Neuronal stem cell (in vitro differentiated cells): Measurements from ENCODE around the gene TPST2.
"Not testable (repeated sequence)": the region's sequence is repeated elsewhere in the genome, so short reads cannot be mapped to it uniquely, and the experiment has no call there.

Source experiments
- DNase-seq: peaks from one replicate; pipeline ENCODE4 v3.0.0-alpha.2; 2013; ENCODE audit warnings: low spot score
- H2AFZ ChIP-seq: one replicate; pipeline ENCODE4 v1.6.1; 2013; ENCODE audit warnings: mild to moderate bottlenecking, low read length, inconsistent platforms
- H2AK5ac ChIP-seq: 2 replicates; pipeline ENCODE4 v1.6.1; 2013; ENCODE audit warnings: low read depth, mild to moderate bottlenecking, inconsistent platforms, low read length, moderate library complexity, mixed read lengths
- H2BK120ac ChIP-seq: 2 replicates; pipeline ENCODE4 v1.6.1; 2013; ENCODE audit warnings: low read depth, mild to moderate bottlenecking, inconsistent platforms, low read length, moderate library complexity, mixed read lengths
- H2BK12ac ChIP-seq: one replicate; pipeline ENCODE4 v1.6.1; 2013; ENCODE audit warnings: low read length, inconsistent platforms
- H2BK15ac ChIP-seq: 2 replicates; pipeline ENCODE4 v1.6.1; 2013; ENCODE audit warnings: mild to moderate bottlenecking, low read length, inconsistent platforms, mixed read lengths
- H2BK5ac ChIP-seq: one replicate; pipeline ENCODE4 v1.6.1; 2013; ENCODE audit warnings: inconsistent platforms, mild to moderate bottlenecking, low read length, moderate library complexity
- H3K14ac ChIP-seq: one replicate; pipeline ENCODE4 v1.6.1; 2013; ENCODE audit warnings: low read length, inconsistent platforms
- H3K18ac ChIP-seq: 2 replicates; pipeline ENCODE4 v1.6.1; 2013; ENCODE audit warnings: low read length, inconsistent platforms
- H3K23ac ChIP-seq: 2 replicates; pipeline ENCODE4 v1.6.1; 2013; ENCODE audit warnings: low read depth, mild to moderate bottlenecking, mixed read lengths, low read length, inconsistent platforms; ENCODE audit not compliant: poor library complexity
- H3K27ac ChIP-seq: replicated peaks from 3 replicates; pipeline ENCODE4 v1.5.1; 2013; ENCODE audit warnings: low read length, inconsistent platforms
- H3K27me3 ChIP-seq, 3 experiments: 2 replicates each; pipeline ENCODE4 v1.6.1; 2013; ENCODE audit warnings: low read length in 3 of 3, mild to moderate bottlenecking in 2 of 3, inconsistent platforms in 1 of 3, low read depth in 1 of 3, mixed read lengths in 1 of 3, moderate library complexity in 1 of 3; ENCODE audit not compliant: control insufficient read depth in 3 of 3, insufficient read depth in 3 of 3
- H3K36me3 ChIP-seq, 2 donors: replicated peaks in 1 of 2; 2 replicates each; pipeline ENCODE4 v1.6.1; 2013; ENCODE audit warnings: low read length in 2 of 2; ENCODE audit not compliant: control insufficient read depth in 2 of 2, insufficient read depth in 2 of 2
- H3K4ac ChIP-seq: 2 replicates; pipeline ENCODE4 v1.6.1; 2013; ENCODE audit warnings: inconsistent platforms, mild to moderate bottlenecking, low read length, moderate library complexity
- H3K4me1 ChIP-seq, 2 donors: 1 replicate in 1 of 2; 2 replicates in 1 of 2; pipeline ENCODE4 v1.6.1; 2013; ENCODE audit warnings: low read length in 2 of 2, low read depth in 1 of 2; ENCODE audit not compliant: control insufficient read depth in 2 of 2, insufficient read depth in 1 of 2
- H3K4me2 ChIP-seq: one replicate; pipeline ENCODE4 v1.6.1; 2013; ENCODE audit warnings: mild to moderate bottlenecking, low read length, inconsistent platforms; ENCODE audit not compliant: insufficient read depth, poor library complexity, severe bottlenecking
- H3K4me3 ChIP-seq, 2 donors: 2 replicates each; pipeline ENCODE4 v1.5.1; 2013; ENCODE audit warnings: low read length in 2 of 2, mild to moderate bottlenecking in 2 of 2, inconsistent platforms in 1 of 2, moderate library complexity in 1 of 2
- H3K79me1 ChIP-seq: one replicate; pipeline ENCODE4 v1.6.1; 2013; ENCODE audit warnings: low read depth, mild to moderate bottlenecking, inconsistent platforms, low read length, moderate library complexity
- H3K9ac ChIP-seq: one replicate; pipeline ENCODE4 v1.6.1; 2013; ENCODE audit warnings: mild to moderate bottlenecking, low read depth, low read length, inconsistent platforms; ENCODE audit not compliant: poor library complexity
- H3K9me3 ChIP-seq, 2 donors: replicated peaks in 1 of 2; 2 replicates each; pipeline versions ENCODE3 to v1.6.1; 2013; ENCODE audit warnings: low read length in 2 of 2, mild to moderate bottlenecking in 2 of 2, inconsistent platforms in 1 of 2, low read depth in 1 of 2, mixed read lengths in 1 of 2, moderate library complexity in 1 of 2; ENCODE audit not compliant: control insufficient read depth in 2 of 2, insufficient read depth in 1 of 2
- H4K8ac ChIP-seq: one replicate; pipeline ENCODE4 v1.6.1; 2013; ENCODE audit warnings: low read depth, mild to moderate bottlenecking, inconsistent platforms, low read length, moderate library complexity
- H4K91ac ChIP-seq: one replicate; pipeline ENCODE4 v1.6.1; 2013; ENCODE audit warnings: low read length, low read depth, mild to moderate bottlenecking, inconsistent platforms; ENCODE audit not compliant: poor library complexity
- WGBS, 2 donors: extraction: QIAGEN DNeasy Blood & Tissue Kit; methylation state at CpG; one replicate each; pipeline ENCODE4 v1.1.7; 2013; ENCODE audit warnings: missing lambda C conversion rate in 2 of 2, mixed read lengths in 1 of 2; ENCODE audit not compliant: insufficient read length in 2 of 2, insufficient replicate concordance in 1 of 2; ENCODE audit errors: extremely low coverage in 2 of 2; 5-methylcytosine and 5-hydroxymethylcytosine counted together

The TPST2 gene

GRCh38 chr22:26529345-26529744 lies 60.6 kb downstream of the TPST2 start:
- Histone ChIP-seq H3K9ac (no peak overlapping the region), H3K4me1 (peaks cover 0 to 1% of the 10 kb centered on the region in 2 donors), H4K8ac (no peak overlapping the region), H4K91ac (no peak overlapping the region), H2BK5ac (no peak overlapping the region), H3K27me3 (no peaks in the 10 kb centered on the region), H3K79me1 (no peaks in the 10 kb centered on the region), H3K23ac (no peak overlapping the region), H3K18ac (no peak overlapping the region), H3K36me3 (peaks cover 8 to 95% of the 10 kb centered on the region in 2 donors), H3K14ac (no peak overlapping the region), H3K4me3 (no peak overlapping the region), H2BK15ac (no peak overlapping the region), H2AK5ac (no peak overlapping the region), H3K4ac (no peak overlapping the region), H3K27ac (no peak overlapping the region), H2BK12ac (no peak overlapping the region), H3K9me3 (peaks cover 0 to 2% of the 10 kb centered on the region in 2 donors), H2AFZ (no peak overlapping the region), H3K4me2 (no peak overlapping the region), H2BK120ac (no peak overlapping the region)
- no CpG with 5 or more reads among the region's 2 CpGs for WGBS, 2 donors
- DNase-seq: no peak

- WGBS, 2 donors: no CpG with 5 or more reads among the region's 9 CpGs
- H2AK5ac ChIP-seq, H3K18ac ChIP-seq, H4K91ac ChIP-seq, H3K4me1 ChIP-seq, DNase-seq, H3K27ac ChIP-seq, H3K23ac ChIP-seq, H3K79me1 ChIP-seq, H2BK15ac ChIP-seq, H3K9ac ChIP-seq, H3K14ac ChIP-seq, H2AFZ ChIP-seq, H2BK12ac ChIP-seq, H3K9me3 ChIP-seq, H4K8ac ChIP-seq, H3K4me2 ChIP-seq, H3K27me3 ChIP-seq, H3K4ac ChIP-seq, H2BK5ac ChIP-seq, H2BK120ac ChIP-seq: not testable (repeated sequence)
- H3K36me3 ChIP-seq: peaks cover 6 to 93% of the 10 kb centered on the region in 2 donors
- H3K4me3 ChIP-seq: peak overlapping the region in 1 of 2 donors; percentile 44
Measured at GRCh38 chr22:26528518-26528917, 61.4 kb downstream of the TPST2 start.

DNA sequence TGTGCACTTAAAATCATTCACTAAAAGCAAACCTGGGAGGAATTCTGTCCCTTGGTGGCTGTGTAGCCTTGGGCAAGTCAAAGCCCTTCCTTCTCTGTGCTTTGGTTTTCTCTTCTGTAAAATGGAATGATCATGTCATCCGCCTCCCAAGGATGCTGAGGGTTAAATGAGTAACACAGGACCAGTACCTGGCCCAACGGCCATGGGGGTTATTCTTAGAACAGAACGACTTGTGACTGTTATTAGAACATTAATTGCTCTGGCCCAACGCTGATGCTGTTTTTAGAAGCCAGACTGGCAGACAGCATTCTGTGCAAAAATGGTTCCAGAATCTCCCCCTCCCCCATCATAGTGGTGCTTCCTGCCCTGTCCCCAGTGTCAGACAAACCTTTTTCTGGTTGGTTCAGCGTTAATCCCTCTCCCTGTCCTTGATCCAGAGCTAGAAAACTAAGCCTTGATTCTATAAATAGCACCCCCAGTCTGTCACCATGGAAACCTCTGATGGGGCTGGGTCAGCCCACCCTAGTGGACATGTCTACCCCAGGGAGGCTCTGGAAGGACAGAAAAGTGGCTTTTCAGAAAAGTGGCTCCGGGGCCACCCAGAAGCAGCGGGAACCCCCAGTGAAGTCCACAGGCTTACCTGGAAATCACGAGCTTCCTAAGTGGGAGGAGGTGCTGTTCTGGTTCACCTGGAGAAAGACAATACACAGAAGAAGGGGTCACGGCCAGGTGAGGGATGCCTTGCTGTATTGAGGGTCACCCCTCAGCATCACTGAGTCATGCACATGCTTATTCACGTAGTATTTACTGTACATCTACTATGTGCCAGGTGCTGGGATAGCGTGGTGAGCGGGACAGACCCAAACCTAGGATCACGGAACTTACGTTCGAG lies 62.1 kb downstream of the TPST2 start:
- Histone ChIP-seq H3K27me3 (no peaks in the 10 kb centered on the region), H2BK5ac (no peak overlapping the region), H3K18ac (no peak overlapping the region), H2BK120ac (no peak overlapping the region), H3K4me1 (no peaks in the 10 kb centered on the region), H2BK12ac (no peak overlapping the region), H3K23ac (no peak overlapping the region), H3K79me1 (no peaks in the 10 kb centered on the region), H3K27ac (no peak overlapping the region), H3K4me2 (no peak overlapping the region), H2AK5ac (no peak overlapping the region), H3K4ac (no peak overlapping the region), H3K4me3 (peak overlapping the region in 1 of 2 donors; percentile 44), H3K14ac (no peak overlapping the region), H4K8ac (no peak overlapping the region), H4K91ac (no peak overlapping the region), H3K36me3 (peaks cover 6 to 90% of the 10 kb centered on the region in 2 donors), H3K9ac (no peak overlapping the region), H2AFZ (no peak overlapping the region), H3K9me3 (no peaks in the 10 kb centered on the region), H2BK15ac (no peak overlapping the region)
- DNase-seq: no peak
- no CpG with 5 or more reads among the region's 15 CpGs for WGBS, 2 donors

DNA sequence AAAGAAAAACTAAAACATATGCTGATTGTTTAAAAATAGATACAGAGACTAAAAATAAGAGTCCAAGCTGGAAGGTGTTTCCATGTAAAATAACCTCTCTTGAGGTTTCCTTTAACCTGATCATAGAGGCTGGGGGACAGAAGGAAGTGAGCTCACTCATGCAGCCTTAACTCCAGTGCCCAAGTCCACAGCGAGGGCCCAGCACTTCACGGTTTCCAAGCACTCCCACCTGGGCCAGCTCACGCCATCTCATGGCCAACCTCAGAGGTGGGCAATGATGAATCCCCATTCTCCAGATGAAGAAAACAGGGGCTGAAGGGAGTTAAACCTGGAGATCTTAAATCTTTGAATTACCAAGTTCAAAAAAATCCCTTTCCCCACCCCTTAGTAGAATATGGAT lies 62.8 kb downstream of the TPST2 start:
- no peak overlapping the region for H4K91ac ChIP-seq
- H2BK120ac ChIP-seq: no peak overlapping the region
- no peak overlapping the region for H2BK15ac ChIP-seq
- no peak overlapping the region for H3K4me2 ChIP-seq
- WGBS, 2 donors: no CpG with 5 or more reads among the region's 3 CpGs
- no peak overlapping the region for H3K4me3 ChIP-seq
- H3K79me1 ChIP-seq: no peaks in the 10 kb centered on the region
- no peak overlapping the region for H2BK12ac ChIP-seq
- H3K27ac ChIP-seq: no peak overlapping the region
- H2AK5ac ChIP-seq: no peak overlapping the region
- H3K36me3 ChIP-seq: peaks cover 6 to 89% of the 10 kb centered on the region in 2 donors
- no peaks in the 10 kb centered on the region for H3K27me3 ChIP-seq
- no peak overlapping the region for H3K14ac ChIP-seq
- no peaks in the 10 kb centered on the region for H3K9me3 ChIP-seq
- no peak overlapping the region for H2BK5ac ChIP-seq
- no peaks in the 10 kb centered on the region for H3K4me1 ChIP-seq
- H3K4ac ChIP-seq: no peak overlapping the region
- no peak for DNase-seq
- H4K8ac ChIP-seq: no peak overlapping the region
- no peak overlapping the region for H2AFZ ChIP-seq
- no peak overlapping the region for H3K23ac ChIP-seq
- H3K18ac ChIP-seq: no peak overlapping the region
- no peak overlapping the region for H3K9ac ChIP-seq
